Type B pancreatic cell (in vitro differentiated cells): ENCODE results near the gene CLTCL1. TPM values are rescaled to one million over a fixed set of nuclear protein-coding genes. Genes with fewer than 3 reads are reported as not detected.
"Not testable (repeated sequence)": the region's sequence is repeated elsewhere in the genome, so short reads cannot be mapped to it uniquely, and the experiment has no call there.

Experiments used
- DNase-seq: peaks from one replicate; pipeline ENCODE4 v3.0.0; 2021; ENCODE audit warnings: mixed read lengths; ENCODE audit not compliant: unreplicated experiment; ENCODE audit errors: extremely low spot score
- H3K27ac Mint-ChIP-seq: 2 replicates; pipeline ENCODE4 v1.8.0; 2021; ENCODE audit warnings: mild to moderate bottlenecking, mixed read lengths
- H3K27me3 Mint-ChIP-seq: 2 replicates; pipeline ENCODE4 v1.8.0; 2021; ENCODE audit warnings: mixed read lengths
- H3K36me3 Mint-ChIP-seq: 2 replicates; pipeline ENCODE4 v1.8.0; 2021; ENCODE audit warnings: mixed read lengths
- H3K4me1 Mint-ChIP-seq: one replicate; pipeline ENCODE4 v1.8.0; 2021; ENCODE audit warnings: mixed read lengths; ENCODE audit not compliant: unreplicated experiment
- H3K4me3 Mint-ChIP-seq: 2 replicates; pipeline ENCODE4 v1.8.0; 2021; ENCODE audit warnings: mild to moderate bottlenecking, mixed read lengths
- H3K9me3 Mint-ChIP-seq: 2 replicates; pipeline ENCODE4 v1.8.0; 2021; ENCODE audit warnings: mixed read lengths
- total RNA-seq: library from RNA; stranded (reverse); gene quantifications from 2 replicates; pipeline ENCODE4 v1.2.1, GENCODE V29; 2021; ENCODE audit warnings: low replicate concordance
- TF ChIP-seq, protein P1 (sequence below): fragments of 200-600 bp; sonication (generic); conservative IDR thresholded peaks from 2 replicates; pipeline ENCODE4 v1.5.0; 2021; ENCODE audit warnings: antibody characterized with exemption, mild to moderate bottlenecking

Gene CLTCL1
- total RNA-seq, 1 donor from 2014 or later, result 11.6 TPM

DNA sequence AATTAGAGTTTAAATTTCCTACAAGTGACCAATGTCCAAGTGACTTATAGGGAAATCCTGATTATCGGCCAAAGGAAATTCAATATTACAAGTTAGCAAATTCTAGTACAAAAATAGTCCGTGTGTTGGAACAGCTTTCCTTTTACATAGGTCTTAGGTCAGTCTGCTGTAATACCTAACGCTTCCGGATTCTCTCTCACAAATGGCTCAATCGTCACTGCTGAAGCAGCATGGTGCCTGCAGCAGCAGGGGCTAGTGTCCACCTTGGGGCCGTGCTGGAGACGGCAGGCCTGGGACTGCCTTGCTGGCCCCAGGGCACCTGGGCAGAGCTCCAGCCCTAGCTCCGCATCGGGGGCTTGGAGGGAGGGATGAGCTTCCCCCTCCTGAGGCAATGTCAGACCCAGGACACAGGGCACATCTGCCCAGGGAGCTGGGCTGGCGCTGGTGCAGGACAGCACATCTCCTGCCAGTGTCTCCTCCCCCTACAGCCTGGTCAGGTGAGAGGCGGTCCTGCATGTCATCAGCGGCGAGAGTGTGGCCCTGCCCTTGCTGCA is 39.4 kb upstream of the CLTCL1 start:
- no peak overlapping the region for H3K27ac Mint-ChIP-seq
- TF ChIP-seq, protein P1, sequence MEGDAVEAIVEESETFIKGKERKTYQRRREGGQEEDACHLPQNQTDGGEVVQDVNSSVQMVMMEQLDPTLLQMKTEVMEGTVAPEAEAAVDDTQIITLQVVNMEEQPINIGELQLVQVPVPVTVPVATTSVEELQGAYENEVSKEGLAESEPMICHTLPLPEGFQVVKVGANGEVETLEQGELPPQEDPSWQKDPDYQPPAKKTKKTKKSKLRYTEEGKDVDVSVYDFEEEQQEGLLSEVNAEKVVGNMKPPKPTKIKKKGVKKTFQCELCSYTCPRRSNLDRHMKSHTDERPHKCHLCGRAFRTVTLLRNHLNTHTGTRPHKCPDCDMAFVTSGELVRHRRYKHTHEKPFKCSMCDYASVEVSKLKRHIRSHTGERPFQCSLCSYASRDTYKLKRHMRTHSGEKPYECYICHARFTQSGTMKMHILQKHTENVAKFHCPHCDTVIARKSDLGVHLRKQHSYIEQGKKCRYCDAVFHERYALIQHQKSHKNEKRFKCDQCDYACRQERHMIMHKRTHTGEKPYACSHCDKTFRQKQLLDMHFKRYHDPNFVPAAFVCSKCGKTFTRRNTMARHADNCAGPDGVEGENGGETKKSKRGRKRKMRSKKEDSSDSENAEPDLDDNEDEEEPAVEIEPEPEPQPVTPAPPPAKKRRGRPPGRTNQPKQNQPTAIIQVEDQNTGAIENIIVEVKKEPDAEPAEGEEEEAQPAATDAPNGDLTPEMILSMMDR, result no peak
- no peak for DNase-seq
- H3K27me3 Mint-ChIP-seq, result no peaks in the 10 kb centered on the region
- no peak overlapping the region for H3K4me3 Mint-ChIP-seq
- H3K4me1 Mint-ChIP-seq, result no peaks in the 10 kb centered on the region
- H3K9me3 Mint-ChIP-seq, result peaks cover 10% of the 10 kb centered on the region
- H3K36me3 Mint-ChIP-seq, result peaks cover 61% of the 10 kb centered on the region

DNA sequence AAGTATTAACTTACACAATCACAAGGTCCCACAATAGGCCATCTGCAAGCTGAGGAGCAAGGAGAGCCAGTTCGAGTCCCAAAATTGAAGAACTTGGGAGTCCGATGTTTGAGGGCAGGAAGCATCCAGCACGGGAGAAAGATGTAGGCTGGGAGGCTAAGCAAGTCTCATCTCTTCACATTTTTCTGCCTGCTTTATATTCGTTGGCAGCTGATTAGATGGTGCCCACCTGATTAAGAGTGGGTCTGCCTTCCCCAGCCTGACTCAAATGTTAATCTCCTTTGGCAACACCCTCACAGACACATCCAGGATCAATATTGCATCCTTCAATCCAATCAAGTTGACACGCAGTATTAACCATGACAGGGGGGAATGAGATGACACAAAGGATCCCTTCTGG is 38.7 kb upstream of the CLTCL1 start:
- H3K36me3 Mint-ChIP-seq, result peaks cover 54% of the 10 kb centered on the region
- H3K27ac Mint-ChIP-seq, H3K9me3 Mint-ChIP-seq, H3K4me1 Mint-ChIP-seq, H3K4me3 Mint-ChIP-seq, H3K27me3 Mint-ChIP-seq, DNase-seq: not testable (repeated sequence)

DNA sequence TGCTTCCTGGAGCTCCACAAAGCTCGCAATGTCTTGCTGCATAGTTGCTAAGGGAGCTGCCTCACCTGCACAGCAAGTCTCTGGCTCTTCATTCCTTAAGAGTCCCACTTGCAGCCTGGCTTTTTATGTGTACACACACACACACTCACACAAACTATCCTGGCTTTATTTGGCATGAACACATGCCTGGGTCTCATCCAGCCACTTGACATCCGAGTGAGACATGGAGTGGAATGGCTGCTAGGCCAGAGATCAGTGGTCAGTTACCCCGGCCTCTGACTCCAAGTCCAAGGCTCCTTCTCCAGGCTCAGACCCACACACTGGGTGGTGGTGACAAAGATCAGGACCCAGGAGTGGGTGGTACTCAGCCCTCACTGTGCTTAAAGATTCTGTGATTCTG is 37.9 kb upstream of the CLTCL1 start:
- H3K4me1 Mint-ChIP-seq, result no peaks in the 10 kb centered on the region
- no peaks in the 10 kb centered on the region for H3K27me3 Mint-ChIP-seq
- H3K4me3 Mint-ChIP-seq, result no peak overlapping the region
- H3K36me3 Mint-ChIP-seq, result peaks cover 52% of the 10 kb centered on the region
- TF ChIP-seq, protein P1, result no peak
- H3K9me3 Mint-ChIP-seq, result peaks cover 4% of the 10 kb centered on the region
- DNase-seq, result no peak
- H3K27ac Mint-ChIP-seq, result no peak overlapping the region

DNA sequence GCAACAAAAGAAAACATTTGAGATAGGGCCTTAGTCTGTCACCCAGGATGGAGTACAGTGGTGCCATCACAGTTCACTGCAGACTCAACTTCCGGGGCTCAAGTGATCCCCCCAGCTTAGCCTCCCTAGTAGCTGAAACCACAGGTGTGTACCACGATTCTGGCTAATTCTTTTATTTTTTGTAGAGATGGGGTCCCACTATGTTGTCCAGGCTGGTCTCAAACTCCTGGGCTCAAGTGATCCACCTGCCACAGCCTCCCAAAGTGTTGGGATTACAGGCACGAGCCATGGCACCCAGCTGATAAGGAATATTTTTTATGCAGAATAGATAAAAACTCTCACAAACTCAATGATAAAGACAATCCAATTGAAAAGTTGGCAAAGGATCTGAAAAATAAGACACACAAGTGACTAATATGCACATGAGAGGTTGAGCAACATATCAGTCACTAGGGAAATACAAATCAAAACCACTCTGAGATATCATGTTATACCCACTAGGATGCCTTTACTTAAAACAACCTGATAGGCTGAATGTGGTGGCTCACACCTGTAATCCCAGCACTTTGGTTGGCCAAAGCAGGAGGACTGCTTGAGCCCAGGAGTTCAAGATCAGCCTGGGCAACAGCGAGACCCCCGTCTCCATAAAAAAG is 33.9 kb upstream of the CLTCL1 start:
- H3K4me1 Mint-ChIP-seq, result no peaks in the 10 kb centered on the region
- H3K4me3 Mint-ChIP-seq, result no peak overlapping the region
- TF ChIP-seq, protein P1, result no peak
- H3K9me3 Mint-ChIP-seq, result no peaks in the 10 kb centered on the region
- no peak for DNase-seq
- no peaks in the 10 kb centered on the region for H3K27me3 Mint-ChIP-seq
- no peak overlapping the region for H3K27ac Mint-ChIP-seq
- peaks cover 28% of the 10 kb centered on the region for H3K36me3 Mint-ChIP-seq

DNA sequence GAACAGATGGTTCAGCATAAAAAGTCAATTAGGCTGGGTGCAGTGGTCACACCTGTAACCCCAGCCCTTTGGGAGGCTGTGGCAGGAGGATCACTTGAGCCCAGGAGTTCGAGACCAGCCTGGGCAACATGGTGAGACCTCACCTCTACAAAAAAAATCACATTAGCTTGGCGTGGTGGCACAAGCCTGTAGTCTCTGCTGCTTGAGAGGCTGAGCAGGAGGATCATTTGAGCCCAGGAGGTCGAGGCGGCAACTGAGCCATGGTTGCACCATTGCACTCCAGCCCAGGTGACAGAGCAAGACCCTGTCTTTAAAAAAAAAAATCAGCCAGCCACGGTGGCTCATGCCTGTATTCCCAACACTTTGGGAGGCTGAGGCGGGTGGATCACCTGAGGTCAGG is 31.9 kb upstream of the CLTCL1 start:
- DNase-seq, H3K9me3 Mint-ChIP-seq, H3K27me3 Mint-ChIP-seq, H3K4me3 Mint-ChIP-seq, H3K4me1 Mint-ChIP-seq, H3K27ac Mint-ChIP-seq: not testable (repeated sequence)
- H3K36me3 Mint-ChIP-seq, result peaks cover 13% of the 10 kb centered on the region

DNA sequence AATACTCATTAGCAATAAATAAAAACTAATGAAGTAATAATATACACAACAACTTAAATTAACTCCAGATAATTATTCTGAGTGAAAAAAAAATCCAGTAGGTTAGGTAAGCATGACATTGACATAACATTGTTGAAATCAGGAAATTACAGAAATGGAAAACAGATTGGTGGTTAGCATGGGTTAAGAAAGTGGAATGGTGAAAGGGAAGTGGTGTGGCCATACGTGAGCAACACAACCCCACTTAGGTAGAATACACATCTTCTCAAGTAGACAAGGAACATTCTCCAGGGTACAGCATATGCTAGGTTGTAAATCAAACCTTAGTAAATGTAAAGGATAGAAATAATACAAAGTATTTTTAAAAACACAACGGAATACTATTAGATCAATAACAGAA is 30.2 kb upstream of the CLTCL1 start:
- TF ChIP-seq, protein P1, result no peak
- peaks cover 4% of the 10 kb centered on the region for H3K9me3 Mint-ChIP-seq
- no peak for DNase-seq
- H3K4me1 Mint-ChIP-seq, result no peaks in the 10 kb centered on the region
- H3K27ac Mint-ChIP-seq, result no peak overlapping the region
- no peak overlapping the region for H3K4me3 Mint-ChIP-seq
- H3K27me3 Mint-ChIP-seq, result no peaks in the 10 kb centered on the region
- H3K36me3 Mint-ChIP-seq, result peaks cover 10% of the 10 kb centered on the region

DNA sequence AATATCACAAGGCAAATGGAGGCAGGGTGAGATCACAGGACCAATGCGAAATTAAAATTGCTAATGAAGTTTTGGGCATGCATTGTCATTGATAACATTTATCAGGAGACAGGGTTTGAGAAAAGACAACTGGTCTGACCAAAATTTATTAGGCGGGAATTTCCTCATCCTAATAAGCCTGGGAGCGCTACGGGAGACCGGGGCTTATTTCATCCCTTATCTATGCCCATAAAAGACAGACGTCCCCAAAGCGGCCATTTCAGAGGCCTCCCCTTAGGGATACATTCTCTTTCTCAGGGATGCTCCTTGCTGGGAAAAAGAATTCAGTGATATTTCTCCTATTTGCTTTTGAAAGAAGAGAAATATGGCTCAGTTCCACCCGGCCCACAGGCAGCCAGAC is 28.6 kb upstream of the CLTCL1 start:
- not testable (repeated sequence) for H3K4me1 Mint-ChIP-seq, DNase-seq, H3K27ac Mint-ChIP-seq, H3K27me3 Mint-ChIP-seq, H3K4me3 Mint-ChIP-seq, H3K36me3 Mint-ChIP-seq, H3K9me3 Mint-ChIP-seq
